ENCODE data around the gene TCEA2.
A peak's percentile ranks its signal among the peaks of the same experiment; 100 is the strongest.

TCEA2 gene

DNA sequence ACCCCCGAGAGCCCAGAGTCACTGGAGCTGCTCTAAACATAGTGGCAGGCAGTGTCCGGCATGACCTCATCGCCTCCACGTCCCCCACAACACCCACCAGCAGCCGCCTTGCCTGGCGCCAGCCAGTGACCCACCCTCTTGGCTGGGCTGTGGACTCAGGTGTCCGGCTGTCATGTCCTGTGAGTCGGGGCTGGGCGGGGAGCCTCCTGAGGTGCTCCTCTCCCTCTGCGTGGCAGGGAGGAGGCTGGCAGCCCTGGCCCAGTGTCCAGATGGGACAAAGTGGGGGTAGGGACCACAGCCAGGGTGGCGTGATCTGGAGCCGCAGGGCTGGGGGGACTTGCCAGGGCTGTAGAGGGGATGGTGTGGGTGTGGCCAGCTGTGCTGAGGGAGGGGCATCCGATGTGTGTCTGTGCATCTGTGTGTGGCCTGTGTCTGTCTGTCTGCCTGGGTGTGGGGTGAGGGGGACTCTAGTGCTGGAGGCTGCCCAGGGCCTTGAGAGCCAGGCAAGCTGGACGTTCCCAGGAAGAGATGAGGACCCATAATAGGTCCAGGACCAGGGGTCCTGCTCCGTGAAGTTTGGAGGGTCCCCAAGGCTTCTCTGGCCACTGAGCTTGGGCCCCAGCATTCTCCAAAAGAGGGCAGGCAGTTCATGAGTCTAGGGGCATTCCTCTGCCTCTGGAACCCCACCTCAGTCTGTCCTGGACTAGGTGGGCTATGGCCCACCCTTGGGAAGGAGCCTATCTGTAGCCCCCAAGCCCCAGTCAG is 11.3 kb upstream of the TCEA2 start:
- H3K4me1 ChIP-seq (ENCODE audit: insufficient read depth, low read length, poor library complexity, severe bottlenecking), result peaks cover 12% of the 10 kb centered on the region
- H2AFZ ChIP-seq (ENCODE audit: low read length), result no peak overlapping the region
- no peaks in the 10 kb centered on the region for H3K27me3 ChIP-seq (ENCODE audit: insufficient read depth, low read length, poor library complexity, severe bottlenecking)
- H3K4me3 ChIP-seq (ENCODE audit: low read length, poor library complexity, severe bottlenecking), result no peak overlapping the region
- H4K20me1 ChIP-seq (ENCODE audit: insufficient read depth, low read length, poor library complexity, severe bottlenecking), result no peaks in the 10 kb centered on the region
- no peaks in the 10 kb centered on the region for H3K79me2 ChIP-seq (ENCODE audit: insufficient read depth, low read length)
- H3K9me2 ChIP-seq (replicated peaks; ENCODE audit: low read depth, low read length), result no peaks in the 10 kb centered on the region
- H3K9ac ChIP-seq (ENCODE audit: low read depth, low read length, poor library complexity, severe bottlenecking), result no peak overlapping the region
- no peak overlapping the region for H3K4me2 ChIP-seq (ENCODE audit: low read depth, low read length, poor library complexity, severe bottlenecking)
- H3K36me3 ChIP-seq (ENCODE audit: insufficient read depth, low read length), result no peaks in the 10 kb centered on the region
- H3F3A ChIP-seq (ENCODE audit: low read depth), result no peaks in the 10 kb centered on the region
- no peaks in the 10 kb centered on the region for H3K9me3 ChIP-seq (ENCODE audit: insufficient read depth, low read depth, low read length)
- no peak for TF ChIP-seq EZH2phosphoT487 (IDR thresholded peaks at IDR 0.05; ENCODE audit: borderline replicate concordance)
- TF ChIP-seq, protein P1, sequence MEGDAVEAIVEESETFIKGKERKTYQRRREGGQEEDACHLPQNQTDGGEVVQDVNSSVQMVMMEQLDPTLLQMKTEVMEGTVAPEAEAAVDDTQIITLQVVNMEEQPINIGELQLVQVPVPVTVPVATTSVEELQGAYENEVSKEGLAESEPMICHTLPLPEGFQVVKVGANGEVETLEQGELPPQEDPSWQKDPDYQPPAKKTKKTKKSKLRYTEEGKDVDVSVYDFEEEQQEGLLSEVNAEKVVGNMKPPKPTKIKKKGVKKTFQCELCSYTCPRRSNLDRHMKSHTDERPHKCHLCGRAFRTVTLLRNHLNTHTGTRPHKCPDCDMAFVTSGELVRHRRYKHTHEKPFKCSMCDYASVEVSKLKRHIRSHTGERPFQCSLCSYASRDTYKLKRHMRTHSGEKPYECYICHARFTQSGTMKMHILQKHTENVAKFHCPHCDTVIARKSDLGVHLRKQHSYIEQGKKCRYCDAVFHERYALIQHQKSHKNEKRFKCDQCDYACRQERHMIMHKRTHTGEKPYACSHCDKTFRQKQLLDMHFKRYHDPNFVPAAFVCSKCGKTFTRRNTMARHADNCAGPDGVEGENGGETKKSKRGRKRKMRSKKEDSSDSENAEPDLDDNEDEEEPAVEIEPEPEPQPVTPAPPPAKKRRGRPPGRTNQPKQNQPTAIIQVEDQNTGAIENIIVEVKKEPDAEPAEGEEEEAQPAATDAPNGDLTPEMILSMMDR (conservative IDR thresholded peaks at IDR 0.05; ENCODE audit: low read length), result no peak

DNA sequence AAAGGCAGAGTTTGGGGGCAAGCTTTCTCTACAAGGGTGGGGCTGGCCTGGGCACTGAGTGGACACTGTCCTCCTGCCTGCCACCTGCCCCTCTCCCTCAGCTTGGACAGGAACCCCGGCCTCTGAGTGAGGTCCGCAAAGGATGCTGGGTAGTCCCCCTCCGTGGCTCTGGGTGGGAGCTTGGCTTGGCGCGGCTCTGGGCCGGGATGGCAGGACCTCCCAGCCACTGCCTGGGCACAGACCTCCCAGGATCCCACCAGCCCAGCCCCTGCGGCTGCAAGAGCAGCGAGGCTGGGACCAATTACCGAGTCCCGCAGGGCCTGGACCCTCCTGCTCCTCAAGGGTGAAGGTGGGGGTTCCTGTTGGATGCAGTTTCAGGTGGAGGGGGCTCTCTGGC is 10.7 kb upstream of the TCEA2 start:
- no peak overlapping the region for H2AFZ ChIP-seq (ENCODE audit: low read length)
- no peak overlapping the region for H3K4me3 ChIP-seq (ENCODE audit: low read length, poor library complexity, severe bottlenecking)
- H3K9ac ChIP-seq (ENCODE audit: low read depth, low read length, poor library complexity, severe bottlenecking), result no peak overlapping the region

DNA sequence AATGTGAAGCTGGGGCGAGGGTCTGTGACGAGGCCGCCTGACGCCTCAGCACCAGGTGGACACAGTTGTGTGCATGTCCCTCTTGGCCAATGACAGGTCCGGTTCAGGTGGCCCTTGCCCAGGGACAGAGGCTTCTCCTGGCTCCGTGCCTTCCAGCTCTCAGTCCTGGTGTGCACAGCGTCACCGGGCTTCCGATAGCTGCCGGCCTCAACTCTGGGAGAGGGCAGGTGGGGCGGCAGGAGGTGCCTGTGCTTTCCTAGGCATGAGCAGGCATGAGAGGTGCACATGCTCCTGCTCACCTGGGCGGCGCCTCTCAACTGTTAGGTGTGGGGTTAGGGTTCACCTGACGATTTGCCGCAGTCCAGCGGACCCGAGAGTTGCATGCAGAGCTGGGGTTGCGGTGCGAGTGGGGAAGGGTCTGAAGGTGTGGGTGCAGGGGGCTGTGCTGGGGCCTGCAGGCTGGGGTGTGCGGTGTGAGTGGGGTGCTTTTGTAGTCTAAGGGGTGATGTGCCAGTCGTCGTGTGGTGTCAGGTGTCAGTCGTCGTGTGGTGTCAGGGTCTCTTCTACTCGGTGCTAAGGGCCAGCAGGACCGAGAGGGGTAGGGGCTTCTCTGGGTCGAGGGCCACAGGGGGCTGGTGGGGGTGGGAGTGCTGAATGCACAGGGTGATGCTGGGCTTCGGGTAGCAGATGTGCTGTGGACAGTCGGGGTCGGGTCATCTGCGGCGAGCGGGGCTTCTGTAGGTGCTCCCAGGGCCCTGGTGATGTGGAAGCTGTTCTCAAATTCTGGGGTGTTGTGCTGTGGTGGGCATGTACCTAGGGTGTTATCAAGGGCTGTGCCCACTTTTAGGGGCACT is 9.8 kb upstream of the TCEA2 start:
- TF ChIP-seq, protein P1 (conservative IDR thresholded peaks at IDR 0.05; ENCODE audit: low read length), result no peak
- no peak for TF ChIP-seq EZH2phosphoT487 (IDR thresholded peaks at IDR 0.05; ENCODE audit: borderline replicate concordance)
- no peaks in the 10 kb centered on the region for H3K79me2 ChIP-seq (ENCODE audit: insufficient read depth, low read length)
- H2AFZ ChIP-seq (ENCODE audit: low read length), result no peak overlapping the region

More for the DNA sequence above, 10.7 kb upstream of the TCEA2 start:
- Histone ChIP-seq H3K79me2 (ENCODE audit: insufficient read depth, low read length) (no peaks in the 10 kb centered on the region), H4K20me1 (ENCODE audit: insufficient read depth, low read length, poor library complexity, severe bottlenecking) (no peaks in the 10 kb centered on the region), H3K4me1 (ENCODE audit: insufficient read depth, low read length, poor library complexity, severe bottlenecking) (peaks cover 14% of the 10 kb centered on the region), H3K4me2 (ENCODE audit: low read depth, low read length, poor library complexity, severe bottlenecking) (no peak overlapping the region), H3K9me3 (ENCODE audit: insufficient read depth, low read depth, low read length) (no peaks in the 10 kb centered on the region), H3K36me3 (ENCODE audit: insufficient read depth, low read length) (no peaks in the 10 kb centered on the region), H3K27me3 (ENCODE audit: insufficient read depth, low read length, poor library complexity, severe bottlenecking) (no peaks in the 10 kb centered on the region), H3K9me2 (replicated peaks; ENCODE audit: low read depth, low read length) (no peaks in the 10 kb centered on the region), H3F3A (ENCODE audit: low read depth) (no peaks in the 10 kb centered on the region)
- TF ChIP-seq EZH2phosphoT487 (IDR thresholded peaks at IDR 0.05; ENCODE audit: borderline replicate concordance), result no peak
- TF ChIP-seq, protein P1 (conservative IDR thresholded peaks at IDR 0.05; ENCODE audit: low read length), result no peak

More for the DNA sequence above, 9.8 kb upstream of the TCEA2 start:
- peak overlapping the region; percentile 40 for H3K9ac ChIP-seq (ENCODE audit: low read depth, low read length, poor library complexity, severe bottlenecking)
- H3K9me2 ChIP-seq (replicated peaks; ENCODE audit: low read depth, low read length), result no peaks in the 10 kb centered on the region
- no peaks in the 10 kb centered on the region for H3F3A ChIP-seq (ENCODE audit: low read depth)
- H4K20me1 ChIP-seq (ENCODE audit: insufficient read depth, low read length, poor library complexity, severe bottlenecking), result no peaks in the 10 kb centered on the region
- H3K4me2 ChIP-seq (ENCODE audit: low read depth, low read length, poor library complexity, severe bottlenecking), result peak overlapping the region; percentile 44
- H3K4me1 ChIP-seq (ENCODE audit: insufficient read depth, low read length, poor library complexity, severe bottlenecking), result peaks cover 18% of the 10 kb centered on the region
- H3K9me3 ChIP-seq (ENCODE audit: insufficient read depth, low read depth, low read length), result no peaks in the 10 kb centered on the region
- H3K27me3 ChIP-seq (ENCODE audit: insufficient read depth, low read length, poor library complexity, severe bottlenecking), result no peaks in the 10 kb centered on the region
- no peaks in the 10 kb centered on the region for H3K36me3 ChIP-seq (ENCODE audit: insufficient read depth, low read length)
- H3K4me3 ChIP-seq (ENCODE audit: low read length, poor library complexity, severe bottlenecking), result no peak overlapping the region
